AG09319 (cell line): ENCODE results near the gene BCAS3.
A peak's percentile ranks its signal among the peaks of the same experiment; 100 is the strongest.

Experiments
- DNase-seq: peaks from one replicate; pipeline ENCODE4 v3.0.0-alpha.2; 2010; ENCODE audit warnings: low read depth; ENCODE audit errors: extremely low read depth
- CTCF ChIP-seq: IDR thresholded peaks from 2 replicates; pipeline ENCODE4 v1.5.1; 2011; ENCODE audit warnings: low read depth, mild to moderate bottlenecking, inconsistent platforms, low read length, moderate library complexity

BCAS3 gene

GRCh38 chr17:61416211-61416539, 738.5 kb downstream of the BCAS3 start:
- no peak for TF ChIP-seq CTCF
- DNase-seq, result no peak

GRCh38 chr17:61416540-61417363, 739.1 kb downstream of the BCAS3 start:
- TF ChIP-seq CTCF, result peak; percentile 99
- peak; percentile 79 for DNase-seq

GRCh38 chr17:61418449-61418848, 740.8 kb downstream of the BCAS3 start:
- no peak for TF ChIP-seq CTCF
- DNase-seq, result no peak

GRCh38 chr17:61419496-61420046, 741.9 kb downstream of the BCAS3 start:
- no peak for DNase-seq
- no peak for TF ChIP-seq CTCF

GRCh38 chr17:61420052-61420451, 742.4 kb downstream of the BCAS3 start:
- TF ChIP-seq CTCF, result no peak
- DNase-seq, result no peak

- TF ChIP-seq CTCF, result no peak
Observed at GRCh38 chr17:61420745-61421398, 743.2 kb downstream of the BCAS3 start.

GRCh38 chr17:61421460-61421859, 743.8 kb downstream of the BCAS3 start:
- no peak for DNase-seq
- TF ChIP-seq CTCF, result no peak

More at GRCh38 chr17:61420745-61421398, 743.2 kb downstream of the BCAS3 start:
- no peak for DNase-seq
